ENCODE measurements around the gene SIRPA.

The SIRPA gene

DNA sequence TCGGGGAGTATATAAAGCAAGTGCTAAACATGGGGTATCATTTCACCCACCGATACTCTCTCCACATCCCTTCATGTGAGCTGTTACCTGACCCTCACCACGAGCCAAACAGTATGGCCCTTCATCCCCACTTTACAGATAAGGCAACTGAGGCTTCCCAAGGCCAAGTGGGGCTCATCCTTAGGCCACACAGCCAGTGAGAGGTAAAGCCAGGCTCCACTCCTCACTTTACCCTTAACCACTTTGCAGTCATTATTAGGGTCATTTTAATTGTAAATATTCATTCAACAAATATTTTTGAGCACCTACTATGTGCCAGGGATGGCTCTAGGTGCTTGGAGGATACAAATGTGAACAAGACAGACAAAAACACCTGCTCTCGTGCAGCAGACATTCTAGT, 7.0 kb downstream of the SIRPA start:
- no peak for TF ChIP-seq POLR2AphosphoS5 (IDR thresholded peaks at IDR 0.05; ENCODE audit: low read depth, low read length)
- TF ChIP-seq SIN3A (IDR thresholded peaks at IDR 0.05; ENCODE audit: borderline replicate concordance, insufficient read depth, low read length): no peak

DNA sequence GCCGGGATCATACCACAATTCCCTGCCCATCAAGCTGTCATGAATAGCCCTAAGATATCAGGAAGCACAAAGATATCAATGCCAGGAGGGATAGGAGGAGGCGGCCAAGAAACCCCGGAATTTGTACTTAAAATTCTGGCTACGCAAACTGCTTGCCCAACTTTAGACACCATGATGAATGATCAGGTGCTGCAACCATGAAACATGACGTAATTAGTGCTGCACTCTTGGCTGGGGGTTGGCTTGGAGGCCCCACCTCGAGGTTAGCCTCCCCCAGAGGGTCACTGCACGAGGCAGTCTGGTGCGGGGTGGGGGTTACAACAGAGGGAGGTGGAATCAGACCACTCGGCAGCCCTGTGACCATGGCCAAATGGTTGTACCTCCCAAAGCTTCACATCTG, 8.9 kb downstream of the SIRPA start:
- TF ChIP-seq POLR2AphosphoS5 (IDR thresholded peaks at IDR 0.05; ENCODE audit: low read depth, low read length): no peak
- TF ChIP-seq SIN3A (IDR thresholded peaks at IDR 0.05; ENCODE audit: borderline replicate concordance, insufficient read depth, low read length): no peak
- TF ChIP-seq TAF1 (IDR thresholded peaks at IDR 0.05; ENCODE audit: borderline replicate concordance, insufficient read depth, low read length): no peak
- TF ChIP-seq FOXP2 (optimal IDR thresholded peaks at IDR 0.05; ENCODE audit: borderline replicate concordance, extremely low read depth, extremely low read length, insufficient read depth): no peak
- TF ChIP-seq, protein P1, sequence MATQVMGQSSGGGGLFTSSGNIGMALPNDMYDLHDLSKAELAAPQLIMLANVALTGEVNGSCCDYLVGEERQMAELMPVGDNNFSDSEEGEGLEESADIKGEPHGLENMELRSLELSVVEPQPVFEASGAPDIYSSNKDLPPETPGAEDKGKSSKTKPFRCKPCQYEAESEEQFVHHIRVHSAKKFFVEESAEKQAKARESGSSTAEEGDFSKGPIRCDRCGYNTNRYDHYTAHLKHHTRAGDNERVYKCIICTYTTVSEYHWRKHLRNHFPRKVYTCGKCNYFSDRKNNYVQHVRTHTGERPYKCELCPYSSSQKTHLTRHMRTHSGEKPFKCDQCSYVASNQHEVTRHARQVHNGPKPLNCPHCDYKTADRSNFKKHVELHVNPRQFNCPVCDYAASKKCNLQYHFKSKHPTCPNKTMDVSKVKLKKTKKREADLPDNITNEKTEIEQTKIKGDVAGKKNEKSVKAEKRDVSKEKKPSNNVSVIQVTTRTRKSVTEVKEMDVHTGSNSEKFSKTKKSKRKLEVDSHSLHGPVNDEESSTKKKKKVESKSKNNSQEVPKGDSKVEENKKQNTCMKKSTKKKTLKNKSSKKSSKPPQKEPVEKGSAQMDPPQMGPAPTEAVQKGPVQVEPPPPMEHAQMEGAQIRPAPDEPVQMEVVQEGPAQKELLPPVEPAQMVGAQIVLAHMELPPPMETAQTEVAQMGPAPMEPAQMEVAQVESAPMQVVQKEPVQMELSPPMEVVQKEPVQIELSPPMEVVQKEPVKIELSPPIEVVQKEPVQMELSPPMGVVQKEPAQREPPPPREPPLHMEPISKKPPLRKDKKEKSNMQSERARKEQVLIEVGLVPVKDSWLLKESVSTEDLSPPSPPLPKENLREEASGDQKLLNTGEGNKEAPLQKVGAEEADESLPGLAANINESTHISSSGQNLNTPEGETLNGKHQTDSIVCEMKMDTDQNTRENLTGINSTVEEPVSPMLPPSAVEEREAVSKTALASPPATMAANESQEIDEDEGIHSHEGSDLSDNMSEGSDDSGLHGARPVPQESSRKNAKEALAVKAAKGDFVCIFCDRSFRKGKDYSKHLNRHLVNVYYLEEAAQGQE (IDR thresholded peaks at IDR 0.05; ENCODE audit: insufficient read depth in 1 of 2, low read depth in 2 of 2, low read length in 2 of 2): no peak

- no peak for TF ChIP-seq FOXP2 (optimal IDR thresholded peaks at IDR 0.05; ENCODE audit: borderline replicate concordance, extremely low read depth, extremely low read length, insufficient read depth)
- no peak for TF ChIP-seq TAF1 (IDR thresholded peaks at IDR 0.05; ENCODE audit: borderline replicate concordance, insufficient read depth, low read length)
- no peak for TF ChIP-seq POLR2AphosphoS5 (IDR thresholded peaks at IDR 0.05; ENCODE audit: low read depth, low read length)
- TF ChIP-seq SIN3A (IDR thresholded peaks at IDR 0.05; ENCODE audit: borderline replicate concordance, insufficient read depth, low read length): no peak
- TF ChIP-seq, protein P1 (IDR thresholded peaks at IDR 0.05; ENCODE audit: insufficient read depth in 1 of 2, low read depth in 2 of 2, low read length in 2 of 2): no peak
These were observed 9.8 kb downstream of the SIRPA start for GRCh38 chr20:1905009-1905408.

DNA sequence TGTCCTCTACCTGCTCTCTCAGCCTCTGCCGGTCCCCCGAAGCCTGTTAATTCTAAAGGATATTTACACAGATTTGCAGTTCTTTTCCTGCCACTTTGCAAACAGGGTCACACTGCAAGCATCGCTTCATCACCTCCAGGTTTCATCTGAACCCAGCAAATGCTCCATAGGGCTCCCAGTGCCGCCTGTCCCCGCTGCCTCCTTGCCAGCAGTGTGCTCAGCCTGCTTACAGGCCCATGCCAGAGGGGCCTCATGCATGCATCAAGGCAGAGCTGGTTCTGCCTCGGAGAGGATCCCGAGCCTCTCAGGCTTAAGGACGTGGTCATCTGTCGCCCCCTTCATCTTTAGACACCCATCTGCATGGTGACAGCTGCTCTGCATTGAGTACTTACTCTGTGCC, 10.5 kb downstream of the SIRPA start:
- TF ChIP-seq, protein P1 (IDR thresholded peaks at IDR 0.05; ENCODE audit: insufficient read depth in 1 of 2, low read depth in 2 of 2, low read length in 2 of 2): no peak
- TF ChIP-seq FOXP2 (optimal IDR thresholded peaks at IDR 0.05; ENCODE audit: borderline replicate concordance, extremely low read depth, extremely low read length, insufficient read depth): no peak
- TF ChIP-seq SIN3A (IDR thresholded peaks at IDR 0.05; ENCODE audit: borderline replicate concordance, insufficient read depth, low read length): no peak
- no peak for TF ChIP-seq POLR2AphosphoS5 (IDR thresholded peaks at IDR 0.05; ENCODE audit: low read depth, low read length)
- no peak for TF ChIP-seq TAF1 (IDR thresholded peaks at IDR 0.05; ENCODE audit: borderline replicate concordance, insufficient read depth, low read length)

GRCh38 chr20:1906361-1907051, 11.3 kb downstream of the SIRPA start:
- TF ChIP-seq TAF1 (IDR thresholded peaks at IDR 0.05; ENCODE audit: borderline replicate concordance, insufficient read depth, low read length) (no peak), SIN3A (IDR thresholded peaks at IDR 0.05; ENCODE audit: borderline replicate concordance, insufficient read depth, low read length) (no peak)

- TF ChIP-seq, protein P1 (IDR thresholded peaks at IDR 0.05; ENCODE audit: insufficient read depth in 1 of 2, low read depth in 2 of 2, low read length in 2 of 2): no peak
These were observed 12.4 kb downstream of the SIRPA start for GRCh38 chr20:1907586-1907985.

Data from PFSK-1 (cell line).